ENCODE measurements around the gene FBXL5. TPM values are rescaled to one million over a fixed set of nuclear protein-coding genes. Genes with fewer than 3 reads are reported as not detected.

Gene FBXL5
- total and polyA plus RNA-seq, 4 donors: 24.5 to 79.7 (median 34.5) TPM

- Histone ChIP-seq H3K27me3 (ENCODE audit: control insufficient read depth in 4 of 4, insufficient read depth in 4 of 4, low read length in 3 of 4) (no peaks in the 10 kb centered on the region), H3K4me1 (ENCODE audit: control insufficient read depth in 4 of 4, insufficient read depth in 4 of 4, low read length in 3 of 4) (no peaks in the 10 kb centered on the region), H3K9ac (ENCODE audit: low read depth in 1 of 2, low read length in 2 of 2) (no peak overlapping the region), H3K36me3 (ENCODE audit: control insufficient read depth in 4 of 4, insufficient read depth in 3 of 4, low read depth in 1 of 4, low read length in 3 of 4) (peaks cover 2 to 25% (median 15%) of the 10 kb centered on the region in 4 donors), H3K4me3 (ENCODE audit: low read depth in 1 of 3, low read length in 3 of 3) (no peak overlapping the region), H3K27ac (ENCODE audit: low read depth in 1 of 2, low read length in 2 of 2) (no peak overlapping the region), H3K9me3 (ENCODE audit: control insufficient read depth in 4 of 4, low read length in 3 of 4) (no peaks in the 10 kb centered on the region)
- DNase-seq (ENCODE audit: low spot score): no peak
- 92% methylated on average over 2 of the region's 2 CpGs for WGBS
- TF ChIP-seq, protein P1, sequence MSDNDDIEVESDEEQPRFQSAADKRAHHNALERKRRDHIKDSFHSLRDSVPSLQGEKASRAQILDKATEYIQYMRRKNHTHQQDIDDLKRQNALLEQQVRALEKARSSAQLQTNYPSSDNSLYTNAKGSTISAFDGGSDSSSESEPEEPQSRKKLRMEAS (IDR thresholded peaks at IDR 0.05): no peak
These were observed 53.3 kb downstream of the FBXL5 start for GRCh38 chr4:15601862-15602261.

DNA sequence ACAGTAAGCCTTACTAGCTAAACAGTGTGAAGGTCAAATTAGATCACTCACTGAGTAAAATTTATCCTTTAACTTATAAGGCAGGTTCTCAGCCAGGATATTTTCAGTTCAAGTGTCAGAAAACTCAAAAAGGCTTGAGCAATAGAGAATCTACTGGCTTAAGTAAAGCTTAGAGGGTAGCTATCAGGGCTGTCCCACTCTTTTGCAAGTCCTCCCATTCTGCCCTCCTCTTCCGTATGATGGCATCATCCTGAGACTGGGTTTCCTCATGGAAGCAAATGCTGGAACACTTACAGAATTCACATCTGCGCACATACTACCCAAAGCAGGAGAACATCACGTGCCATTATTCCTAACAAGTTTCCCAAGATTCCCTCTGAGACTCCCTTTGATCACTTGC is 55.0 kb downstream of the FBXL5 start:
- no peak overlapping the region for H3K9ac ChIP-seq (ENCODE audit: low read depth in 1 of 2, low read length in 2 of 2)
- H3K4me3 ChIP-seq (ENCODE audit: low read depth in 1 of 3, low read length in 3 of 3): no peak overlapping the region
- H3K9me3 ChIP-seq (ENCODE audit: control insufficient read depth in 4 of 4, low read length in 3 of 4): no peaks in the 10 kb centered on the region
- H3K27ac ChIP-seq (ENCODE audit: low read depth in 1 of 2, low read length in 2 of 2): no peak overlapping the region
- no peak for DNase-seq (ENCODE audit: low spot score)
- 95% methylated on average over 3 of the region's 3 CpGs for WGBS
- no peaks in the 10 kb centered on the region for H3K4me1 ChIP-seq (ENCODE audit: control insufficient read depth in 4 of 4, insufficient read depth in 4 of 4, low read length in 3 of 4)
- no peaks in the 10 kb centered on the region for H3K27me3 ChIP-seq (ENCODE audit: control insufficient read depth in 4 of 4, insufficient read depth in 4 of 4, low read length in 3 of 4)
- H3K36me3 ChIP-seq (ENCODE audit: control insufficient read depth in 4 of 4, insufficient read depth in 3 of 4, low read depth in 1 of 4, low read length in 3 of 4): peaks cover 2 to 20% (median 13%) of the 10 kb centered on the region in 4 donors
- TF ChIP-seq FOXA1 (IDR thresholded peaks at IDR 0.05) (no peak), GABPA (IDR thresholded peaks at IDR 0.05 in 1 of 2, conservative IDR thresholded peaks at IDR 0.05 in 1 of 2) (no peak), ZBTB33 (IDR thresholded peaks at IDR 0.05) (no peak), TAF1 (conservative IDR thresholded peaks at IDR 0.05) (no peak), HNF4A (conservative IDR thresholded peaks at IDR 0.05) (no peak), NR2F2 (IDR thresholded peaks at IDR 0.05) (no peak), FOXA2 (IDR thresholded peaks at IDR 0.05) (no peak), EGR1 (IDR thresholded peaks at IDR 0.05; ENCODE audit: low read depth in 2 of 2) (no peak), YY1 (IDR thresholded peaks at IDR 0.05) (no peak), JUND (IDR thresholded peaks at IDR 0.05) (no peak)
- TF ChIP-seq, protein P2, sequence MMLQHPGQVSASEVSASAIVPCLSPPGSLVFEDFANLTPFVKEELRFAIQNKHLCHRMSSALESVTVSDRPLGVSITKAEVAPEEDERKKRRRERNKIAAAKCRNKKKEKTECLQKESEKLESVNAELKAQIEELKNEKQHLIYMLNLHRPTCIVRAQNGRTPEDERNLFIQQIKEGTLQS (IDR thresholded peaks at IDR 0.05): no peak
- TF ChIP-seq, protein P1 (IDR thresholded peaks at IDR 0.05): no peak

- no peaks in the 10 kb centered on the region for H3K4me1 ChIP-seq (ENCODE audit: control insufficient read depth in 4 of 4, insufficient read depth in 4 of 4, low read length in 3 of 4)
- no peak overlapping the region for H3K9ac ChIP-seq (ENCODE audit: low read depth in 1 of 2, low read length in 2 of 2)
- H3K27me3 ChIP-seq (ENCODE audit: control insufficient read depth in 4 of 4, insufficient read depth in 4 of 4, low read length in 3 of 4): no peaks in the 10 kb centered on the region
- no peak for DNase-seq (ENCODE audit: low spot score)
- no peaks in the 10 kb centered on the region for H3K9me3 ChIP-seq (ENCODE audit: control insufficient read depth in 4 of 4, low read length in 3 of 4)
- H3K4me3 ChIP-seq (ENCODE audit: low read depth in 1 of 3, low read length in 3 of 3): no peak overlapping the region
- H3K36me3 ChIP-seq (ENCODE audit: control insufficient read depth in 4 of 4, insufficient read depth in 3 of 4, low read depth in 1 of 4, low read length in 3 of 4): peaks cover 2 to 14% (median 9%) of the 10 kb centered on the region in 4 donors
- no peak overlapping the region for H3K27ac ChIP-seq (ENCODE audit: low read depth in 1 of 2, low read length in 2 of 2)
- 97% methylated on average over 4 of the region's 4 CpGs for WGBS
- no peak for TF ChIP-seq HNF4A (conservative IDR thresholded peaks at IDR 0.05)
- no peak for TF ChIP-seq JUND (IDR thresholded peaks at IDR 0.05)
- TF ChIP-seq, protein P1 (IDR thresholded peaks at IDR 0.05): no peak
- TF ChIP-seq RXRA (IDR thresholded peaks at IDR 0.05): no peak
- TF ChIP-seq EGR1 (IDR thresholded peaks at IDR 0.05; ENCODE audit: low read depth in 2 of 2): no peak
- no peak for TF ChIP-seq NR2F2 (IDR thresholded peaks at IDR 0.05)
- no peak for TF ChIP-seq HNF4G (IDR thresholded peaks at IDR 0.05)
- TF ChIP-seq, protein P3, sequence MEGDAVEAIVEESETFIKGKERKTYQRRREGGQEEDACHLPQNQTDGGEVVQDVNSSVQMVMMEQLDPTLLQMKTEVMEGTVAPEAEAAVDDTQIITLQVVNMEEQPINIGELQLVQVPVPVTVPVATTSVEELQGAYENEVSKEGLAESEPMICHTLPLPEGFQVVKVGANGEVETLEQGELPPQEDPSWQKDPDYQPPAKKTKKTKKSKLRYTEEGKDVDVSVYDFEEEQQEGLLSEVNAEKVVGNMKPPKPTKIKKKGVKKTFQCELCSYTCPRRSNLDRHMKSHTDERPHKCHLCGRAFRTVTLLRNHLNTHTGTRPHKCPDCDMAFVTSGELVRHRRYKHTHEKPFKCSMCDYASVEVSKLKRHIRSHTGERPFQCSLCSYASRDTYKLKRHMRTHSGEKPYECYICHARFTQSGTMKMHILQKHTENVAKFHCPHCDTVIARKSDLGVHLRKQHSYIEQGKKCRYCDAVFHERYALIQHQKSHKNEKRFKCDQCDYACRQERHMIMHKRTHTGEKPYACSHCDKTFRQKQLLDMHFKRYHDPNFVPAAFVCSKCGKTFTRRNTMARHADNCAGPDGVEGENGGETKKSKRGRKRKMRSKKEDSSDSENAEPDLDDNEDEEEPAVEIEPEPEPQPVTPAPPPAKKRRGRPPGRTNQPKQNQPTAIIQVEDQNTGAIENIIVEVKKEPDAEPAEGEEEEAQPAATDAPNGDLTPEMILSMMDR (IDR thresholded peaks at IDR 0.05; ENCODE audit: low read depth, low read length, missing input control): no peak
- TF ChIP-seq FOXA2 (IDR thresholded peaks at IDR 0.05): no peak
- no peak for TF ChIP-seq FOXA1 (IDR thresholded peaks at IDR 0.05)
- TF ChIP-seq ZBTB33 (IDR thresholded peaks at IDR 0.05): no peak
- TF ChIP-seq, protein P4, sequence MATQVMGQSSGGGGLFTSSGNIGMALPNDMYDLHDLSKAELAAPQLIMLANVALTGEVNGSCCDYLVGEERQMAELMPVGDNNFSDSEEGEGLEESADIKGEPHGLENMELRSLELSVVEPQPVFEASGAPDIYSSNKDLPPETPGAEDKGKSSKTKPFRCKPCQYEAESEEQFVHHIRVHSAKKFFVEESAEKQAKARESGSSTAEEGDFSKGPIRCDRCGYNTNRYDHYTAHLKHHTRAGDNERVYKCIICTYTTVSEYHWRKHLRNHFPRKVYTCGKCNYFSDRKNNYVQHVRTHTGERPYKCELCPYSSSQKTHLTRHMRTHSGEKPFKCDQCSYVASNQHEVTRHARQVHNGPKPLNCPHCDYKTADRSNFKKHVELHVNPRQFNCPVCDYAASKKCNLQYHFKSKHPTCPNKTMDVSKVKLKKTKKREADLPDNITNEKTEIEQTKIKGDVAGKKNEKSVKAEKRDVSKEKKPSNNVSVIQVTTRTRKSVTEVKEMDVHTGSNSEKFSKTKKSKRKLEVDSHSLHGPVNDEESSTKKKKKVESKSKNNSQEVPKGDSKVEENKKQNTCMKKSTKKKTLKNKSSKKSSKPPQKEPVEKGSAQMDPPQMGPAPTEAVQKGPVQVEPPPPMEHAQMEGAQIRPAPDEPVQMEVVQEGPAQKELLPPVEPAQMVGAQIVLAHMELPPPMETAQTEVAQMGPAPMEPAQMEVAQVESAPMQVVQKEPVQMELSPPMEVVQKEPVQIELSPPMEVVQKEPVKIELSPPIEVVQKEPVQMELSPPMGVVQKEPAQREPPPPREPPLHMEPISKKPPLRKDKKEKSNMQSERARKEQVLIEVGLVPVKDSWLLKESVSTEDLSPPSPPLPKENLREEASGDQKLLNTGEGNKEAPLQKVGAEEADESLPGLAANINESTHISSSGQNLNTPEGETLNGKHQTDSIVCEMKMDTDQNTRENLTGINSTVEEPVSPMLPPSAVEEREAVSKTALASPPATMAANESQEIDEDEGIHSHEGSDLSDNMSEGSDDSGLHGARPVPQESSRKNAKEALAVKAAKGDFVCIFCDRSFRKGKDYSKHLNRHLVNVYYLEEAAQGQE (IDR thresholded peaks at IDR 0.05): no peak
- TF ChIP-seq GABPA (IDR thresholded peaks at IDR 0.05 in 1 of 2, conservative IDR thresholded peaks at IDR 0.05 in 1 of 2): no peak
- TF ChIP-seq YY1 (IDR thresholded peaks at IDR 0.05): no peak
- no peak for TF ChIP-seq SP1 (IDR thresholded peaks at IDR 0.05)
These were observed 56.5 kb downstream of the FBXL5 start for GRCh38 chr4:15598644-15599043.

Measured in liver (tissue), 9 donors.